Measurements from ENCODE around the gene NABP2.
A peak's percentile ranks its signal among the peaks of the same experiment; 100 is the strongest.

DNA sequence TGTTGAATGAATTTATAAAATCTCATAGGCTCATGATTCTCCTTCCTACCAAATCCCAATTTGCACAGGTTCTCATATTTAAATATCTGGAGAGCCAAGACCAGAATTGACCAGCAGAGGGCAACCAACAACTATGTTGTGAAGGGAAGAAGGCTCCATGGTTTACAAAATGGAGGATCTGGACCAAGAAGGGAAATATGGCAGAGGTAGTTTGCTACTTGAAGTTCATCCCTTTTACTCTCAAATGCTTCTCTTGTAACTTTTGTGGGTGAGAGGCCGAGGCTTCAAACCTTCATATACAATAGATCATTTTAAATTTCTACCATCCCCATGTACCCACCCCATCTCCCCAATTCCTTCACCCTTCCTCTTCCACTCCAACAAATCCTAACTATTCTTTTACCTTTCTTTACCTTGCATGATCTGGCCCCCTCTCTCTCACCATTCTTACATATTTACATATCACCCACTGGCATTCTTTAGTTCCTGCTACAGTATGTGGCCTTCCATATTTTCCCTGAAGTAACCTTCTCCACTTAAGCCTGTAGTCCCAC is 31.0 kb upstream of the NABP2 start:
- TF ChIP-seq POLR2A (IDR thresholded peaks at IDR 0.05) (no peak), CTCF (IDR thresholded peaks at IDR 0.05) (peak; percentile 44 to 89 (median 81))
